Thyroid gland (tissue), 4 donors: ENCODE data around the gene GJA9.

Experiments
- POLR2A ChIP-seq, 2 donors: fragments of 450-650 bp; IDR thresholded peaks; one replicate each; pipeline ENCODE4 v1.6.1; 2017; ENCODE audit warnings: antibody characterized with exemption in 2 of 2, mild to moderate bottlenecking in 2 of 2, moderate library complexity in 1 of 2
- TF ChIP-seq, protein P1 (sequence below), 6 experiments: fragments of 200-600 bp in 3 of 6; fragments of 450-650 bp in 3 of 6; sonication (generic) in 3 of 6; IDR thresholded peaks; one replicate each; pipeline ENCODE4 v1.5.1; 2016 to 2019; ENCODE audit warnings: antibody characterized with exemption in 6 of 6, mild to moderate bottlenecking in 2 of 6, inconsistent platforms in 1 of 6, moderate library complexity in 1 of 6

DNA sequence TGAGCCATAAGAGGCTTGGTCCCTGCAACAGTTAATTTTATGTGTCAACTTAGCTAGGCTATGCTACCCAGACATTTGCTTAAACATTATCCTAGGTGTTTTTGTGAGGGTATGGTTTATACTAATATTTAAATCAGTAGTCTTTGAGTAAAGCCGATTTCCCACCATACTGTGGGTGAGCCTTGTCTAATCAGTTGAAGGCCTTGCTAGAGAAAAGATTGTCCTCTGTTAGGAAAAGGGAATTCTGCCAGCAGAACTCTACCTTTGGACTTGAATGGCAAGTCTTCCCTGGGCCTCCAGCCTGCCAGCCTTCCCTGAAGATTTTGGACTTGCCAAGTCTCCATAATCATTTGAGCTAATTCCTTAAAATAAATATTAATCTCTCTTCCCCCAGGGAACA is 36.4 kb upstream of the GJA9 start:
- TF ChIP-seq, protein P1, sequence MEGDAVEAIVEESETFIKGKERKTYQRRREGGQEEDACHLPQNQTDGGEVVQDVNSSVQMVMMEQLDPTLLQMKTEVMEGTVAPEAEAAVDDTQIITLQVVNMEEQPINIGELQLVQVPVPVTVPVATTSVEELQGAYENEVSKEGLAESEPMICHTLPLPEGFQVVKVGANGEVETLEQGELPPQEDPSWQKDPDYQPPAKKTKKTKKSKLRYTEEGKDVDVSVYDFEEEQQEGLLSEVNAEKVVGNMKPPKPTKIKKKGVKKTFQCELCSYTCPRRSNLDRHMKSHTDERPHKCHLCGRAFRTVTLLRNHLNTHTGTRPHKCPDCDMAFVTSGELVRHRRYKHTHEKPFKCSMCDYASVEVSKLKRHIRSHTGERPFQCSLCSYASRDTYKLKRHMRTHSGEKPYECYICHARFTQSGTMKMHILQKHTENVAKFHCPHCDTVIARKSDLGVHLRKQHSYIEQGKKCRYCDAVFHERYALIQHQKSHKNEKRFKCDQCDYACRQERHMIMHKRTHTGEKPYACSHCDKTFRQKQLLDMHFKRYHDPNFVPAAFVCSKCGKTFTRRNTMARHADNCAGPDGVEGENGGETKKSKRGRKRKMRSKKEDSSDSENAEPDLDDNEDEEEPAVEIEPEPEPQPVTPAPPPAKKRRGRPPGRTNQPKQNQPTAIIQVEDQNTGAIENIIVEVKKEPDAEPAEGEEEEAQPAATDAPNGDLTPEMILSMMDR (IDR thresholded peaks at IDR 0.05): no peak
- TF ChIP-seq POLR2A (IDR thresholded peaks at IDR 0.05): no peak
